HepG2 (cell line): ENCODE measurements around the gene PRKRIP1.

ENCODE experiments used
- ARNTL ChIP-seq: sonication (generic); formaldehyde crosslinking; IDR thresholded peaks from 2 replicates; pipeline ENCODE4 v1.4.0; 2020; ENCODE audit warnings: mild to moderate bottlenecking, missing genetic modification reagents
- CTCF ChIP-seq: sonication (generic); formaldehyde crosslinking; IDR thresholded peaks from 2 replicates; pipeline ENCODE4 v1.5.0; 2020; ENCODE audit warnings: mild to moderate bottlenecking, missing genetic modification reagents, moderate library complexity
- ELF4 ChIP-seq: sonication (generic); formaldehyde crosslinking; IDR thresholded peaks from 2 replicates; pipeline ENCODE4 v1.5.0; 2020; ENCODE audit warnings: missing genetic modification reagents, mild to moderate bottlenecking, moderate library complexity, borderline replicate concordance
- EZH2 ChIP-seq: conservative IDR thresholded peaks from 2 replicates; pipeline ENCODE4 v1.6.1; 2012; ENCODE audit warnings: mild to moderate bottlenecking, low read depth, low read length, moderate library complexity
- JUN ChIP-seq: sonication (generic); formaldehyde crosslinking; IDR thresholded peaks from 2 replicates; pipeline ENCODE4 v1.4.0; 2020; ENCODE audit warnings: mild to moderate bottlenecking, missing genetic modification reagents
- MAX ChIP-seq: IDR thresholded peaks from 2 replicates; pipeline ENCODE4 v1.6.1; 2012; ENCODE audit warnings: inconsistent platforms
- MEIS1 ChIP-seq: sonication (generic); formaldehyde crosslinking; IDR thresholded peaks from 2 replicates; pipeline ENCODE4 v1.9.0; 2021; ENCODE audit warnings: mild to moderate bottlenecking, missing genetic modification reagents, moderate library complexity, borderline replicate concordance
- POLR2A ChIP-seq, 2 experiments: IDR thresholded peaks; 2 replicates each; pipeline ENCODE4 v1.6.1; 2011; ENCODE audit warnings: low read depth in 2 of 2, low read length in 2 of 2, mild to moderate bottlenecking in 1 of 2, moderate library complexity in 1 of 2; ENCODE audit not compliant: insufficient read depth in 1 of 2
- POLR2AphosphoS5 ChIP-seq: IDR thresholded peaks from 2 replicates; pipeline ENCODE4 v1.6.1; 2012; ENCODE audit warnings: low read depth, low read length
- RFXANK ChIP-seq: IDR thresholded peaks from 2 replicates; pipeline ENCODE4 v1.6.1; 2016
- TOE1 ChIP-seq: sonication (generic); formaldehyde crosslinking; IDR thresholded peaks from 2 replicates; pipeline ENCODE4 v1.4.0; 2020; ENCODE audit warnings: mild to moderate bottlenecking, missing genetic modification reagents
- YY1 ChIP-seq: IDR thresholded peaks from 2 replicates; pipeline ENCODE4 v1.6.1; 2011; ENCODE audit warnings: low read length, low read depth, moderate library complexity, mild to moderate bottlenecking; ENCODE audit not compliant: insufficient read depth, insufficient replicate concordance
- ZBTB7A ChIP-seq: sonication (generic); formaldehyde crosslinking; IDR thresholded peaks from 2 replicates; pipeline ENCODE4 v1.8.0; 2022; ENCODE audit warnings: mild to moderate bottlenecking, missing genetic modification reagents

GRCh38 chr7:102459221-102459844 lies 63.2 kb downstream of the PRKRIP1 start:
- TF ChIP-seq CTCF (CRISPR knock-in tag) (no peak), POLR2AphosphoS5 (no peak), JUN (CRISPR knock-in tag) (no peak), ARNTL (CRISPR knock-in tag) (no peak), MEIS1 (CRISPR knock-in tag) (no peak), RFXANK (no peak), POLR2A (IDR thresholded peaks at IDR 0.05; ENCODE audit: insufficient read depth in 1 of 2, low read depth in 2 of 2, low read length in 2 of 2) (no peak), YY1 (no peak), MAX (no peak), TOE1 (no peak), EZH2 (no peak), ELF4 (no peak), ZBTB7A (CRISPR knock-in tag) (no peak)
